ENCODE data around the gene FOXI1. TPM values are rescaled to one million over a fixed set of nuclear protein-coding genes. Genes with fewer than 3 reads are reported as not detected.

The FOXI1 gene
- total RNA-seq, 1 experiment from 2014 or later: not detected

GRCh38 chr5:170142196-170142595, 36.5 kb downstream of the FOXI1 start:
- TF ChIP-seq SIN3A (IDR thresholded peaks at IDR 0.05; ENCODE audit: low read depth): no peak
- no peak for TF ChIP-seq TCF7L2 (IDR thresholded peaks at IDR 0.05; ENCODE audit: borderline replicate concordance, extremely low read depth, insufficient read depth, insufficient read length)
- Histone ChIP-seq H4K20me1 (ENCODE audit: insufficient read depth) (no peaks in the 10 kb centered on the region), H3K4me1 (ENCODE audit: control insufficient read depth in 1 of 2, insufficient read depth in 2 of 2, low read length in 2 of 2) (no peaks in the 10 kb centered on the region), H3K9me3 (ENCODE audit: control insufficient read depth in 1 of 2, insufficient read depth in 1 of 2, low read depth in 1 of 2, low read length in 2 of 2) (no peaks in the 10 kb centered on the region), H3K4me2 (ENCODE audit: low read length) (no peak overlapping the region), H3K27me3 (ENCODE audit: insufficient read depth, low read length) (no peaks in the 10 kb centered on the region), H3K79me2 (ENCODE audit: insufficient read depth, low read length) (no peaks in the 10 kb centered on the region), H2AFZ (ENCODE audit: low read depth, low read length, poor library complexity, severe bottlenecking) (no peak overlapping the region), H3K9me2 (ENCODE audit: insufficient read depth) (no peaks in the 10 kb centered on the region), H3K4me3 (replicated peaks in 1 of 2; ENCODE audit: low read depth in 1 of 2, low read length in 2 of 2) (no peak overlapping the region), H3K9ac (ENCODE audit: low read length) (no peak overlapping the region), H3K36me3 (ENCODE audit: control insufficient read depth in 1 of 2, insufficient read depth in 2 of 2, low read length in 2 of 2) (no peaks in the 10 kb centered on the region), H3K27ac (ENCODE audit: low read depth, low read length) (no peak overlapping the region)
- intact Hi-C loops (cut with micrococcal nuclease): no loop called here
- POLR2A ChIA-PET: no interaction called here
- CTCF ChIA-PET: no interaction called here
- BruUV-seq (replicated peaks): no TSS peak
- RAD21 ChIA-PET (ENCODE audit: low non-redundant PET in 1 of 2, low total read pairs in 2 of 2, uncharacterized antibody in 2 of 2, unreplicated experiment in 2 of 2): no interaction called here
- DNase-seq (ENCODE audit: low read depth, low spot score) (no peak), ATAC-seq (no peak)

GRCh38 chr5:170143091-170143490, 37.4 kb downstream of the FOXI1 start:
- DNase-seq (ENCODE audit: low read depth, low spot score): no peak
- CTCF ChIA-PET: no interaction called here
- intact Hi-C loops (cut with micrococcal nuclease): no loop called here

More at GRCh38 chr5:170143091-170143490, 37.4 kb downstream of the FOXI1 start:
- H3K79me2 ChIP-seq (ENCODE audit: insufficient read depth, low read length): no peaks in the 10 kb centered on the region
- no peak overlapping the region for H2AFZ ChIP-seq (ENCODE audit: low read depth, low read length, poor library complexity, severe bottlenecking)
- no peak overlapping the region for H3K4me3 ChIP-seq (replicated peaks in 1 of 2; ENCODE audit: low read depth in 1 of 2, low read length in 2 of 2)
- no peak overlapping the region for H3K27ac ChIP-seq (ENCODE audit: low read depth, low read length)
- no TSS peak for BruUV-seq (replicated peaks)
- H3K36me3 ChIP-seq (ENCODE audit: control insufficient read depth in 1 of 2, insufficient read depth in 2 of 2, low read length in 2 of 2): no peaks in the 10 kb centered on the region
- no peaks in the 10 kb centered on the region for H3K9me2 ChIP-seq (ENCODE audit: insufficient read depth)
- no peaks in the 10 kb centered on the region for H3K27me3 ChIP-seq (ENCODE audit: insufficient read depth, low read length)
- no peak for TF ChIP-seq SRF (IDR thresholded peaks at IDR 0.05; ENCODE audit: low read depth)
- no peak for TF ChIP-seq EZH2 (IDR thresholded peaks at IDR 0.05)
- no peak for TF ChIP-seq ZBTB33 (IDR thresholded peaks at IDR 0.05; ENCODE audit: extremely low read depth, insufficient replicate concordance, low read length)
- no peak for TF ChIP-seq ZFX (IDR thresholded peaks at IDR 0.05)
- H3K9me3 ChIP-seq (ENCODE audit: control insufficient read depth in 1 of 2, insufficient read depth in 1 of 2, low read depth in 1 of 2, low read length in 2 of 2): no peaks in the 10 kb centered on the region
- H4K20me1 ChIP-seq (ENCODE audit: insufficient read depth): no peaks in the 10 kb centered on the region
- no peak overlapping the region for H3K9ac ChIP-seq (ENCODE audit: low read length)
- ChIA-PET RAD21 (ENCODE audit: low non-redundant PET in 1 of 2, low total read pairs in 2 of 2, uncharacterized antibody in 2 of 2, unreplicated experiment in 2 of 2) (no interaction called here), POLR2A (no interaction called here)
- no peak overlapping the region for H3K4me2 ChIP-seq (ENCODE audit: low read length)
- no peaks in the 10 kb centered on the region for H3K4me1 ChIP-seq (ENCODE audit: control insufficient read depth in 1 of 2, insufficient read depth in 2 of 2, low read length in 2 of 2)
- ATAC-seq: no peak

Measured in HCT116 (cell line).